ENCODE results near the gene CAMKK2. TPM values are rescaled to one million over a fixed set of nuclear protein-coding genes. Genes with fewer than 3 reads are reported as not detected.

CAMKK2 gene
- polyA plus RNA-seq, 1 donor from 2014 or later: 29.2 TPM

DNA sequence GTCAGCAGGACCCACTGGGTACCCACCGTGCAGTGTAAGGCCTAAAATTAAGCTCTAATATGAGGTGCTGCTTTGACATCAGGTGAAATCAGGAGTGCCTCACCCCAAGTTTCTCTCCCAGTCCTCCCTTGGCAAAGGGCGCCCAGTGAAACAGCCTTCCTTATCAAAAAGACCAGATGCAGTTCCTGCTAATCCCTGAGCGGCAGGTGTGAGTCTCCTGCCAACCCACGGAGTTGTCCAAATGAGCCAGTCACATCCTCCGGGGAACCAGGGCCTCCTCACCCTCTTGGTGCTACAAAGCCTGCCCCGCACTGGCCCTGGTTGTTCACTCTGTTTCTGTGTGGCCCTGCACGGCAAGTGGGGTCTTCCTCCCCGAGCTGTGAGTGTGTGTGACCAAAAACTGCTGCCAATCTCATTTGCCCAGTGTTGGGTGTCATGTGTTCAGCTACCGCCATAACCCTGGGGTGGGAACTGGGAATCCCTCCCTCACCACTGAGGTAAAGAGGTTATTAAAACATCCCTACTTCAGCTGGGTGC, 106.8 kb downstream of the CAMKK2 start:
- no peaks in the 10 kb centered on the region for H3K79me2 ChIP-seq (replicated peaks; ENCODE audit: insufficient read depth, low read length)
- no peak overlapping the region for H3K27ac ChIP-seq (ENCODE audit: low read length)
- H3K9me3 ChIP-seq (ENCODE audit: low read length): no peaks in the 10 kb centered on the region
- H3F3A ChIP-seq (ENCODE audit: insufficient read depth, low read length, poor library complexity, severe bottlenecking): no peaks in the 10 kb centered on the region
- no peaks in the 10 kb centered on the region for H3K9me2 ChIP-seq (ENCODE audit: insufficient read depth, low read length)
- no peak overlapping the region for H2AFZ ChIP-seq (ENCODE audit: low read depth, low read length)
- no peaks in the 10 kb centered on the region for H3K27me3 ChIP-seq (ENCODE audit: insufficient read depth, low read depth, low read length)
- no peak overlapping the region for H3K4me3 ChIP-seq (ENCODE audit: low read length)
- no peak overlapping the region for H3K9ac ChIP-seq (ENCODE audit: low read length)
- H4K20me1 ChIP-seq (ENCODE audit: insufficient read depth): no peaks in the 10 kb centered on the region
- TF ChIP-seq SMC3 (conservative IDR thresholded peaks at IDR 0.05; ENCODE audit: poor library complexity): no peak
- TF ChIP-seq RAD21 (conservative IDR thresholded peaks at IDR 0.05): no peak
- TF ChIP-seq TAF1 (IDR thresholded peaks at IDR 0.05; ENCODE audit: low read depth): no peak
- TF ChIP-seq, protein P1, sequence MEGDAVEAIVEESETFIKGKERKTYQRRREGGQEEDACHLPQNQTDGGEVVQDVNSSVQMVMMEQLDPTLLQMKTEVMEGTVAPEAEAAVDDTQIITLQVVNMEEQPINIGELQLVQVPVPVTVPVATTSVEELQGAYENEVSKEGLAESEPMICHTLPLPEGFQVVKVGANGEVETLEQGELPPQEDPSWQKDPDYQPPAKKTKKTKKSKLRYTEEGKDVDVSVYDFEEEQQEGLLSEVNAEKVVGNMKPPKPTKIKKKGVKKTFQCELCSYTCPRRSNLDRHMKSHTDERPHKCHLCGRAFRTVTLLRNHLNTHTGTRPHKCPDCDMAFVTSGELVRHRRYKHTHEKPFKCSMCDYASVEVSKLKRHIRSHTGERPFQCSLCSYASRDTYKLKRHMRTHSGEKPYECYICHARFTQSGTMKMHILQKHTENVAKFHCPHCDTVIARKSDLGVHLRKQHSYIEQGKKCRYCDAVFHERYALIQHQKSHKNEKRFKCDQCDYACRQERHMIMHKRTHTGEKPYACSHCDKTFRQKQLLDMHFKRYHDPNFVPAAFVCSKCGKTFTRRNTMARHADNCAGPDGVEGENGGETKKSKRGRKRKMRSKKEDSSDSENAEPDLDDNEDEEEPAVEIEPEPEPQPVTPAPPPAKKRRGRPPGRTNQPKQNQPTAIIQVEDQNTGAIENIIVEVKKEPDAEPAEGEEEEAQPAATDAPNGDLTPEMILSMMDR (IDR thresholded peaks at IDR 0.05; ENCODE audit: poor library complexity, severe bottlenecking): no peak
- TF ChIP-seq POLR2AphosphoS5 (IDR thresholded peaks at IDR 0.05): no peak
- no peak for TF ChIP-seq MXI1 (conservative IDR thresholded peaks at IDR 0.05; ENCODE audit: poor library complexity, severe bottlenecking)
- TF ChIP-seq EZH2 (IDR thresholded peaks at IDR 0.05; ENCODE audit: borderline replicate concordance, insufficient read depth, low read length, poor library complexity, severe bottlenecking): no peak
- no peak for TF ChIP-seq EP300 (conservative IDR thresholded peaks at IDR 0.05; ENCODE audit: poor library complexity, severe bottlenecking)
- TF ChIP-seq, protein P2, sequence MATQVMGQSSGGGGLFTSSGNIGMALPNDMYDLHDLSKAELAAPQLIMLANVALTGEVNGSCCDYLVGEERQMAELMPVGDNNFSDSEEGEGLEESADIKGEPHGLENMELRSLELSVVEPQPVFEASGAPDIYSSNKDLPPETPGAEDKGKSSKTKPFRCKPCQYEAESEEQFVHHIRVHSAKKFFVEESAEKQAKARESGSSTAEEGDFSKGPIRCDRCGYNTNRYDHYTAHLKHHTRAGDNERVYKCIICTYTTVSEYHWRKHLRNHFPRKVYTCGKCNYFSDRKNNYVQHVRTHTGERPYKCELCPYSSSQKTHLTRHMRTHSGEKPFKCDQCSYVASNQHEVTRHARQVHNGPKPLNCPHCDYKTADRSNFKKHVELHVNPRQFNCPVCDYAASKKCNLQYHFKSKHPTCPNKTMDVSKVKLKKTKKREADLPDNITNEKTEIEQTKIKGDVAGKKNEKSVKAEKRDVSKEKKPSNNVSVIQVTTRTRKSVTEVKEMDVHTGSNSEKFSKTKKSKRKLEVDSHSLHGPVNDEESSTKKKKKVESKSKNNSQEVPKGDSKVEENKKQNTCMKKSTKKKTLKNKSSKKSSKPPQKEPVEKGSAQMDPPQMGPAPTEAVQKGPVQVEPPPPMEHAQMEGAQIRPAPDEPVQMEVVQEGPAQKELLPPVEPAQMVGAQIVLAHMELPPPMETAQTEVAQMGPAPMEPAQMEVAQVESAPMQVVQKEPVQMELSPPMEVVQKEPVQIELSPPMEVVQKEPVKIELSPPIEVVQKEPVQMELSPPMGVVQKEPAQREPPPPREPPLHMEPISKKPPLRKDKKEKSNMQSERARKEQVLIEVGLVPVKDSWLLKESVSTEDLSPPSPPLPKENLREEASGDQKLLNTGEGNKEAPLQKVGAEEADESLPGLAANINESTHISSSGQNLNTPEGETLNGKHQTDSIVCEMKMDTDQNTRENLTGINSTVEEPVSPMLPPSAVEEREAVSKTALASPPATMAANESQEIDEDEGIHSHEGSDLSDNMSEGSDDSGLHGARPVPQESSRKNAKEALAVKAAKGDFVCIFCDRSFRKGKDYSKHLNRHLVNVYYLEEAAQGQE (IDR thresholded peaks at IDR 0.05; ENCODE audit: borderline replicate concordance): no peak
- H3K36me3 ChIP-seq (ENCODE audit: insufficient read depth, low read length): no peaks in the 10 kb centered on the region
- no peak overlapping the region for H3K4me2 ChIP-seq (ENCODE audit: low read length)

DNA sequence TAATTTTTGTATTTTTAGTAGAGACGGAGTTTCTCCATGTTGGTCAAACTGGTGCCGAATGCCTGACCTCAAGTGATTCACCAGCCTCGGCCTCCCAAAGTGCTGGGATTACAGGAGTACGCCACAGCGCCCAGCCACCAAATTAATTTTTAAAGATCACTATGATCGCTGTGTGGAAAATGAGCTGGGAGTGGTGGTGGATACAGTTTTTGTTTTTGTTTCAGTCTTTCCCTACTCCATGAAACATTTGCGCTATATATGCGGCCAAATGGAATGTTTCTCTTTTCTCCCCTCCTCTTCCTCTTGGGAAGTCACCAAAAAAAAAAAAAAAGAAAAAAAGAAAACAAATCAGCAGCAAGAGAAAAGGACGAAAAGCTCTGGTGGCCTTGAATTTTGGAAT, 107.4 kb downstream of the CAMKK2 start:
- Histone ChIP-seq H3K4me3 (ENCODE audit: low read length) (no peak overlapping the region), H3F3A (ENCODE audit: insufficient read depth, low read length, poor library complexity, severe bottlenecking) (no peaks in the 10 kb centered on the region), H3K9me3 (ENCODE audit: low read length) (no peaks in the 10 kb centered on the region), H2AFZ (ENCODE audit: low read depth, low read length) (no peak overlapping the region), H3K9ac (ENCODE audit: low read length) (no peak overlapping the region), H3K27ac (ENCODE audit: low read length) (no peak overlapping the region), H3K4me2 (ENCODE audit: low read length) (no peak overlapping the region), H4K20me1 (ENCODE audit: insufficient read depth) (no peaks in the 10 kb centered on the region), H3K9me2 (ENCODE audit: insufficient read depth, low read length) (no peaks in the 10 kb centered on the region), H3K36me3 (ENCODE audit: insufficient read depth, low read length) (no peaks in the 10 kb centered on the region), H3K79me2 (replicated peaks; ENCODE audit: insufficient read depth, low read length) (no peaks in the 10 kb centered on the region), H3K27me3 (ENCODE audit: insufficient read depth, low read depth, low read length) (no peaks in the 10 kb centered on the region)
- TF ChIP-seq, protein P2 (IDR thresholded peaks at IDR 0.05; ENCODE audit: borderline replicate concordance): no peak
- no peak for TF ChIP-seq MXI1 (conservative IDR thresholded peaks at IDR 0.05; ENCODE audit: poor library complexity, severe bottlenecking)
- TF ChIP-seq, protein P1 (IDR thresholded peaks at IDR 0.05; ENCODE audit: poor library complexity, severe bottlenecking): no peak
- TF ChIP-seq SMC3 (conservative IDR thresholded peaks at IDR 0.05; ENCODE audit: poor library complexity): no peak
- TF ChIP-seq RAD21 (conservative IDR thresholded peaks at IDR 0.05): no peak
- TF ChIP-seq EP300 (conservative IDR thresholded peaks at IDR 0.05; ENCODE audit: poor library complexity, severe bottlenecking): no peak
- TF ChIP-seq TAF1 (IDR thresholded peaks at IDR 0.05; ENCODE audit: low read depth): no peak
- no peak for TF ChIP-seq EZH2 (IDR thresholded peaks at IDR 0.05; ENCODE audit: borderline replicate concordance, insufficient read depth, low read length, poor library complexity, severe bottlenecking)
- no peak for TF ChIP-seq POLR2AphosphoS5 (IDR thresholded peaks at IDR 0.05)
